Naive B cell (primary cell): ENCODE data around the gene WNT3A. TPM values are rescaled to one million over a fixed set of nuclear protein-coding genes. Genes with fewer than 3 reads are reported as not detected.
"Not testable (repeated sequence)": the region's sequence is repeated elsewhere in the genome, so short reads cannot be mapped to it uniquely, and the experiment has no call there.

Experiments
- ATAC-seq, 2 donors: fragments of 150-1000 bp; cut with Tn5 transposase; 2 replicates each; pipeline ENCODE4 v1.10.0; 2021; ENCODE audit warnings: low read depth in 2 of 2, mild to moderate bottlenecking in 2 of 2, moderate library complexity in 2 of 2
- DNase-seq: peaks from one replicate; pipeline ENCODE4 v3.0.0; 2022
- H3K27ac Mint-ChIP-seq, 6 donors: one replicate each; pipeline ENCODE4 v1.8.0; 2020 to 2022; ENCODE audit warnings: mild to moderate bottlenecking in 6 of 6, mixed read lengths in 6 of 6, moderate library complexity in 5 of 6, inconsistent platforms in 2 of 6
- H3K27me3 Mint-ChIP-seq, 3 donors: one replicate each; pipeline ENCODE4 v1.8.0; 2021 to 2022; ENCODE audit warnings: mixed read lengths in 3 of 3, mild to moderate bottlenecking in 1 of 3
- H3K36me3 Mint-ChIP-seq, 2 donors: one replicate each; pipeline ENCODE4 v1.8.0; 2020 to 2022; ENCODE audit warnings: mixed read lengths in 2 of 2, inconsistent platforms in 1 of 2, mild to moderate bottlenecking in 1 of 2
- H3K4me1 Mint-ChIP-seq, 3 donors: one replicate each; pipeline ENCODE4 v1.8.0; 2020 to 2022; ENCODE audit warnings: mixed read lengths in 3 of 3, inconsistent platforms in 1 of 3, mild to moderate bottlenecking in 1 of 3, moderate library complexity in 1 of 3
- H3K4me3 Mint-ChIP-seq, 8 donors: one replicate each; pipeline ENCODE4 v1.8.0; 2020 to 2022; ENCODE audit warnings: mild to moderate bottlenecking in 8 of 8, mixed read lengths in 8 of 8, moderate library complexity in 8 of 8, inconsistent platforms in 2 of 8
- H3K9me3 Mint-ChIP-seq, 7 donors: one replicate each; pipeline ENCODE4 v1.8.0; 2020 to 2022; ENCODE audit warnings: mixed read lengths in 7 of 7, mild to moderate bottlenecking in 5 of 7, inconsistent platforms in 2 of 7, moderate library complexity in 1 of 7
- polyA plus RNA-seq, 6 donors: library from polyadenylated mRNA; unstranded; fragments of 300-500 nt; fragmentation: Illumina TruSeq; gene quantifications; one replicate each; pipeline ENCODE4 v1.2.3, GENCODE V29; 2021; ENCODE audit warnings: low read depth in 6 of 6

WNT3A gene
- polyA plus RNA-seq, 6 donors from 2014 or later: not detected

- DNase-seq, H3K27ac Mint-ChIP-seq: not testable (repeated sequence)
Measured at GRCh38 chr1:228019722-228020083, 12.9 kb downstream of the WNT3A start.

GRCh38 chr1:228020686-228021354, 14.0 kb downstream of the WNT3A start:
- H3K36me3 Mint-ChIP-seq: no peaks in the 10 kb centered on the region
- peaks cover 5 to 16% (median 8%) of the 10 kb centered on the region in 3 donors for H3K27me3 Mint-ChIP-seq
- no peak for DNase-seq
- ATAC-seq: no peak
- no peaks in the 10 kb centered on the region for H3K4me1 Mint-ChIP-seq
- no peak overlapping the region for H3K27ac Mint-ChIP-seq
- peaks cover 0 to 8% (median 0%) of the 10 kb centered on the region in 7 donors for H3K9me3 Mint-ChIP-seq
- no peak overlapping the region for H3K4me3 Mint-ChIP-seq

More at GRCh38 chr1:228019722-228020083, 12.9 kb downstream of the WNT3A start:
- H3K4me3 Mint-ChIP-seq: peak overlapping the region in 1 of 8 donors; percentile 29
- not testable (repeated sequence) for H3K36me3 Mint-ChIP-seq, H3K4me1 Mint-ChIP-seq, H3K9me3 Mint-ChIP-seq, ATAC-seq
- H3K27me3 Mint-ChIP-seq: peaks cover 5 to 16% (median 12%) of the 10 kb centered on the region in 3 donors

DNA sequence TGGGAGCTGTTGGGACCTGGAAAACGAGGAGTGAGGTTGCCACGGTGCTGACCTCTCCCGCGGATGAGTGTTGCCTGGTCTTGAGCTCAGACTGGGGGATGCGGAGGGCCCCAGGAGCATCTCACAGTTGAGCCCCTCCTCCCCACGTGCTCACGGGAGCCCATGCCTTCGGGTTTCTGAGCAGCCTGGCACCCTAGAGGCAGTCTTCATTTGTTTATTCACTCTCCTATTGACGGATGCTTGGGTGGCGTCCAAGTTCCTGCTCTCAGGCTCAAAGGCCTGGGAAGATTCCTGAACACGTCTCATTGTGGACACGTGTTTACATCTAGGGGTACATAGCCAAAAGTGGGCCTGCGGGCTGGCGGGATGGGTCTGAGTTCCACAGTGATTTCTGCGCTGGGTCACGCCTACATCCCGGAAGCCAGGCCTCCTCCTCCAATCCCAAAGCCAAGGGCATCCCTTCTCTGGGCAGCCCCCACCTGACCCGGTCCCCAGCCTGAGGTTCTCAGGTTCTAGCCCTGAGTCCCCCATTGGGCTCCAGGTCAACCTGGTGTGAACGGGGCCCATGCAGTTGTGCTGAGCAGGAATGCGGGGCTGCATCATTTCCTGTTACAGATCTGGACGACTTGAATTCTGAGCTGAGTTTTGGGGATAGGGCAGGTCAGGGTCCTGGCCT, 14.7 kb downstream of the WNT3A start:
- Mint-ChIP-seq H3K4me3 (no peak overlapping the region), H3K4me1 (no peaks in the 10 kb centered on the region), H3K9me3 (peaks cover 0 to 8% (median 0%) of the 10 kb centered on the region in 7 donors), H3K27me3 (peaks cover 5 to 16% (median 8%) of the 10 kb centered on the region in 3 donors), H3K27ac (no peak overlapping the region), H3K36me3 (no peaks in the 10 kb centered on the region)
- ATAC-seq (no peak), DNase-seq (no peak)

GRCh38 chr1:228022571-228023293, 15.9 kb downstream of the WNT3A start:
- Mint-ChIP-seq H3K4me1 (no peaks in the 10 kb centered on the region), H3K36me3 (no peaks in the 10 kb centered on the region), H3K27ac (peak overlapping the region in 1 of 6 donors; percentile 65), H3K4me3 (no peak overlapping the region), H3K9me3 (peaks cover 0 to 8% (median 0%) of the 10 kb centered on the region in 7 donors), H3K27me3 (peaks cover 16 to 28% (median 16%) of the 10 kb centered on the region in 3 donors)
- no peak for ATAC-seq
- DNase-seq: no peak

- no peak for ATAC-seq
Measured at GRCh38 chr1:228023294-228023639, 16.5 kb downstream of the WNT3A start.

GRCh38 chr1:228029281-228029680, 22.5 kb downstream of the WNT3A start:
- H3K27ac Mint-ChIP-seq: peak overlapping the region in 1 of 6 donors; percentile 11
- H3K27me3 Mint-ChIP-seq: peaks cover 29 to 63% (median 45%) of the 10 kb centered on the region in 3 donors
- ATAC-seq (no peak), DNase-seq (no peak)
- peaks cover 0 to 7% of the 10 kb centered on the region in 2 donors for H3K36me3 Mint-ChIP-seq
- no peaks in the 10 kb centered on the region for H3K4me1 Mint-ChIP-seq
- H3K4me3 Mint-ChIP-seq: no peak overlapping the region
- peaks cover 0 to 12% (median 4%) of the 10 kb centered on the region in 7 donors for H3K9me3 Mint-ChIP-seq

More at GRCh38 chr1:228023294-228023639, 16.5 kb downstream of the WNT3A start:
- Mint-ChIP-seq H3K36me3 (no peaks in the 10 kb centered on the region), H3K4me3 (no peak overlapping the region), H3K27ac (peak overlapping the region in 1 of 6 donors; percentile 65), H3K9me3 (peaks cover 0 to 8% (median 0%) of the 10 kb centered on the region in 7 donors), H3K27me3 (peaks cover 16 to 28% (median 18%) of the 10 kb centered on the region in 3 donors), H3K4me1 (no peaks in the 10 kb centered on the region)
- no peak for DNase-seq

- Mint-ChIP-seq H3K9me3 (peaks cover 0 to 11% (median 4%) of the 10 kb centered on the region in 7 donors), H3K27ac (no peak overlapping the region), H3K27me3 (peaks cover 29 to 69% (median 53%) of the 10 kb centered on the region in 3 donors), H3K36me3 (peaks cover 0 to 7% of the 10 kb centered on the region in 2 donors), H3K4me1 (no peaks in the 10 kb centered on the region), H3K4me3 (no peak overlapping the region)
- DNase-seq: no peak
- ATAC-seq: no peak
Measured at GRCh38 chr1:228030451-228031201, 23.8 kb downstream of the WNT3A start.

DNA sequence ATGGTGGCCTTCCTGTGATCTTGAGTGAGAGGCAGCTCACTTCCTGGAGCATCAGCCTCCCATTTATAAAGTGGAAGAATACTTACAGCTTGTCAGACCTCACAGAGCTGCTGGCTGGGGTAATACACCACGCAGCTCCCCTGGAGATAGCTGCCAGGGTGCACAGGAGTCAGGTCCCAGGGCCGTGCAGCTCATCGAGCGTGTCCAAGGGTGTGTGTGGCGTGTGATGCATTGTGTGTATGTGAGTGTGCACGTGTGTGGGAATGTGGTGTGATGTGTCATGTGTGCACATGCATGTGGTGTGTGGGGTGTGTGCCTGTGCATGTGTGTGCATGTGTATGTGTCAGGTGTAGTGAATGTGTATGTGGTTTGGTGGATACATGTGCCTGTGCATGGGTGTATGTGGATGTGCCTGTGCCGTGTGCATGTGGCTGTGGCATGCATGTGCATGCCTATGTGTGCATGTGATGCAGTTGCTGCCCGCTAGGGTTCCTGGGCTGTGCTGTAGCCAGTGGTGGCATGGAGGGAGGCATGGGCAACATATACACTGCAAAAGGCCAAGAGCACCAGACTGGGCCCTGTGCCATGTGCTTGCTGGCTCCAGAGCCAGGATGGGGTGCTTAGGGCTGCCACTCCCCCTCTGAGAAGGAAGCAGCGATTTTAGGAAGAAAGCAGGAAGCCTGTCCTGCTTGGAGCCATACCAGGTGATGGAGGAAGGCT, 24.6 kb downstream of the WNT3A start:
- no peak for DNase-seq
- H3K36me3 Mint-ChIP-seq: peaks cover 0 to 7% of the 10 kb centered on the region in 2 donors
- peaks cover 0 to 11% (median 4%) of the 10 kb centered on the region in 7 donors for H3K9me3 Mint-ChIP-seq
- no peak overlapping the region for H3K4me3 Mint-ChIP-seq
- H3K4me1 Mint-ChIP-seq: no peaks in the 10 kb centered on the region
- ATAC-seq: no peak
- H3K27ac Mint-ChIP-seq: peak overlapping the region in 1 of 6 donors; percentile 56
- peaks cover 33 to 77% (median 61%) of the 10 kb centered on the region in 3 donors for H3K27me3 Mint-ChIP-seq

- H3K4me1 Mint-ChIP-seq: peaks cover 0 to under 1% (median 0%) of the 10 kb centered on the region in 3 donors
- H3K4me3 Mint-ChIP-seq: no peak overlapping the region
- peaks cover 0 to 11% (median 4%) of the 10 kb centered on the region in 7 donors for H3K9me3 Mint-ChIP-seq
- H3K36me3 Mint-ChIP-seq: peaks cover 0 to 7% of the 10 kb centered on the region in 2 donors
- DNase-seq (no peak), ATAC-seq (no peak)
- H3K27me3 Mint-ChIP-seq: peaks cover 31 to 79% (median 62%) of the 10 kb centered on the region in 3 donors
- H3K27ac Mint-ChIP-seq: no peak overlapping the region
Measured at GRCh38 chr1:228032041-228032440, 25.2 kb downstream of the WNT3A start.

- peaks cover 32 to 78% (median 56%) of the 10 kb centered on the region in 3 donors for H3K27me3 Mint-ChIP-seq
- no peak for DNase-seq
- peaks cover 0 to 7% of the 10 kb centered on the region in 2 donors for H3K36me3 Mint-ChIP-seq
- H3K27ac Mint-ChIP-seq: no peak overlapping the region
- H3K4me3 Mint-ChIP-seq: no peak overlapping the region
- H3K9me3 Mint-ChIP-seq: peaks cover 0 to 11% (median 4%) of the 10 kb centered on the region in 7 donors
- H3K4me1 Mint-ChIP-seq: peaks cover 0 to 5% (median 0%) of the 10 kb centered on the region in 3 donors
- ATAC-seq: no peak
Measured at GRCh38 chr1:228033376-228033775, 26.6 kb downstream of the WNT3A start.

GRCh38 chr1:228034954-228035837, 28.4 kb downstream of the WNT3A start:
- Mint-ChIP-seq H3K36me3 (peaks cover 0 to 7% of the 10 kb centered on the region in 2 donors), H3K4me3 (no peak overlapping the region), H3K4me1 (peaks cover 0 to 5% (median 0%) of the 10 kb centered on the region in 3 donors), H3K9me3 (peaks cover 0 to 11% (median 4%) of the 10 kb centered on the region in 7 donors), H3K27me3 (peaks cover 37 to 81% (median 60%) of the 10 kb centered on the region in 3 donors), H3K27ac (no peak overlapping the region)
- DNase-seq: no peak
- no peak for ATAC-seq
